ENCODE data around the gene PHTF2. TPM values are rescaled to one million over a fixed set of nuclear protein-coding genes. Genes with fewer than 3 reads are reported as not detected.

PHTF2 gene
- total RNA-seq, 1 experiment from 2014 or later = 26.7 TPM

- no peak overlapping the region for H3K9ac ChIP-seq (ENCODE audit: low read length)
- H3K27ac ChIP-seq (ENCODE audit: low read depth, low read length) = no peak overlapping the region
- H2AFZ ChIP-seq (ENCODE audit: low read depth, low read length, poor library complexity, severe bottlenecking) = no peak overlapping the region
- RAD21 ChIA-PET (ENCODE audit: low non-redundant PET in 1 of 2, low total read pairs in 2 of 2, uncharacterized antibody in 2 of 2, unreplicated experiment in 2 of 2) = no interaction called here
- TF ChIP-seq YY1 (IDR thresholded peaks at IDR 0.05; ENCODE audit: extremely low read depth, insufficient replicate concordance, low read depth, low read length) (no peak), ZFX (IDR thresholded peaks at IDR 0.05) (no peak), CTCF (IDR thresholded peaks at IDR 0.05 in 2 of 3, conservative IDR thresholded peaks at IDR 0.05 in 1 of 3; ENCODE audit: borderline replicate concordance in 1 of 3, insufficient read depth in 1 of 3, low read depth in 2 of 3, low read length in 2 of 3) (no peak), SP1 (IDR thresholded peaks at IDR 0.05; ENCODE audit: low read depth) (no peak), MAX (IDR thresholded peaks at IDR 0.05) (no peak)
- no peaks in the 10 kb centered on the region for H3K4me1 ChIP-seq (ENCODE audit: control insufficient read depth in 1 of 2, insufficient read depth in 2 of 2, low read length in 2 of 2)
- no peak for DNase-seq (ENCODE audit: low read depth, low spot score)
- POLR2A ChIA-PET = no interaction called here
- no peaks in the 10 kb centered on the region for H4K20me1 ChIP-seq (ENCODE audit: insufficient read depth)
- no peaks in the 10 kb centered on the region for H3K36me3 ChIP-seq (ENCODE audit: control insufficient read depth in 1 of 2, insufficient read depth in 2 of 2, low read length in 2 of 2)
- H3K9me2 ChIP-seq (ENCODE audit: insufficient read depth) = no peaks in the 10 kb centered on the region
- H3K27me3 ChIP-seq (ENCODE audit: insufficient read depth, low read length) = no peaks in the 10 kb centered on the region
- no peak overlapping the region for H3K4me2 ChIP-seq (ENCODE audit: low read length)
- no peak for ATAC-seq
- H3K4me3 ChIP-seq (replicated peaks in 1 of 2; ENCODE audit: low read depth in 1 of 2, low read length in 2 of 2) = no peak overlapping the region
- intact Hi-C loops (cut with micrococcal nuclease) = no loop called here
- no TSS peak for BruUV-seq (replicated peaks)
- no peaks in the 10 kb centered on the region for H3K79me2 ChIP-seq (ENCODE audit: insufficient read depth, low read length)
- CTCF ChIA-PET = no interaction called here
- no peaks in the 10 kb centered on the region for H3K9me3 ChIP-seq (ENCODE audit: control insufficient read depth in 1 of 2, insufficient read depth in 1 of 2, low read depth in 1 of 2, low read length in 2 of 2)
Measured at GRCh38 chr7:77881871-77882270, 83.3 kb downstream of the PHTF2 start.

GRCh38 chr7:77885155-77885554 is 86.6 kb downstream of the PHTF2 start:
- H3K9me3 ChIP-seq (ENCODE audit: control insufficient read depth in 1 of 2, insufficient read depth in 1 of 2, low read depth in 1 of 2, low read length in 2 of 2) = no peaks in the 10 kb centered on the region
- TF ChIP-seq MAX (IDR thresholded peaks at IDR 0.05) = no peak
- ATAC-seq (no peak), DNase-seq (ENCODE audit: low read depth, low spot score) (no peak)
- BruUV-seq (replicated peaks) = no TSS peak
- H4K20me1 ChIP-seq (ENCODE audit: insufficient read depth) = no peaks in the 10 kb centered on the region
- H3K27me3 ChIP-seq (ENCODE audit: insufficient read depth, low read length) = no peaks in the 10 kb centered on the region
- no peak overlapping the region for H3K9ac ChIP-seq (ENCODE audit: low read length)
- POLR2A ChIA-PET = no interaction called here
- no peaks in the 10 kb centered on the region for H3K79me2 ChIP-seq (ENCODE audit: insufficient read depth, low read length)
- CTCF ChIA-PET = no interaction called here
- H3K4me3 ChIP-seq (replicated peaks in 1 of 2; ENCODE audit: low read depth in 1 of 2, low read length in 2 of 2) = no peak overlapping the region
- H3K4me1 ChIP-seq (ENCODE audit: control insufficient read depth in 1 of 2, insufficient read depth in 2 of 2, low read length in 2 of 2) = peaks cover 0 to 4% of the 10 kb centered on the region in 2 experiments; a peak in 1 of 4 replicates
- H3K4me2 ChIP-seq (ENCODE audit: low read length) = no peak overlapping the region
- no peak overlapping the region for H3K27ac ChIP-seq (ENCODE audit: low read depth, low read length)
- no peaks in the 10 kb centered on the region for H3K36me3 ChIP-seq (ENCODE audit: control insufficient read depth in 1 of 2, insufficient read depth in 2 of 2, low read length in 2 of 2)
- H2AFZ ChIP-seq (ENCODE audit: low read depth, low read length, poor library complexity, severe bottlenecking) = no peak overlapping the region
- H3K9me2 ChIP-seq (ENCODE audit: insufficient read depth) = no peaks in the 10 kb centered on the region
- intact Hi-C loops (cut with micrococcal nuclease) = no loop called here
- RAD21 ChIA-PET (ENCODE audit: low non-redundant PET in 1 of 2, low total read pairs in 2 of 2, uncharacterized antibody in 2 of 2, unreplicated experiment in 2 of 2) = interaction anchor here in 1 of 2 experiments (0.6 kb wide), 1 partner anchor 17 kb away, joined by 3 read pairs; no protein-coding TSS in a partner anchor

Data from HCT116 (cell line).